Endothelial cell of umbilical vein (primary cell): Measurements from ENCODE around the gene PPM1L. TPM values are rescaled to one million over a fixed set of nuclear protein-coding genes. Genes with fewer than 3 reads are reported as not detected.

Experiments used
- BruUV-seq: library from RNA; stranded (reverse); fragments of 400-500 nt; replicated peaks from 2 replicates; lab custom pipeline; 2021; lab: Mats Ljungman, UMichigan
- CTCF ChIA-PET: fragments of 300-600, 350-600 bp; sonication (Branson Sonifier 250); formaldehyde crosslinking; loops from one replicate; lab custom pipeline; 2021; ENCODE audit warnings: antibody characterized with exemption, inconsistent platforms; lab: Charles Lee
- POLR2A ChIA-PET: fragments of 300-600, 350-600 bp; sonication (Branson Sonifier 250); formaldehyde crosslinking; loops from one replicate; lab custom pipeline; 2021; ENCODE audit warnings: antibody characterized with exemption, inconsistent platforms; lab: Charles Lee
- DNase-seq: peaks from one replicate; pipeline ENCODE4 v3.0.0-alpha.2; 2011; ENCODE audit warnings: low read depth, low spot score
- FAIRE-seq: peaks from 2 replicates; lab custom pipeline; 2011; peaks lifted over from hg19 to GRCh38; lab: Jason Lieb, UNC
- H2AFZ ChIP-seq: 2 replicates; pipeline ENCODE4 v1.6.0; 2012; ENCODE audit warnings: low read depth, low read length, control low read depth, inconsistent platforms
- H3K27ac ChIP-seq: 2 replicates; pipeline ENCODE4 v1.5.1; 2011; ENCODE audit warnings: low read depth, mild to moderate bottlenecking, control low read depth, low read length, moderate library complexity; ENCODE audit not compliant: insufficient read depth
- H3K27me3 ChIP-seq, 2 experiments: 2 replicates each; pipeline versions ENCODE4 v1.6.0 to v1.6.1; 2011; ENCODE audit warnings: low read length in 2 of 2, mixed read lengths in 1 of 2; ENCODE audit not compliant: control insufficient read depth in 2 of 2, insufficient read depth in 2 of 2
- H3K36me3 ChIP-seq, 2 experiments: 2 replicates in 1 of 2; 3 replicates in 1 of 2; pipeline ENCODE4 v1.5.1; 2011; ENCODE audit warnings: low read length in 2 of 2, mild to moderate bottlenecking in 1 of 2, moderate library complexity in 1 of 2; ENCODE audit not compliant: control insufficient read depth in 2 of 2, insufficient read depth in 2 of 2; ENCODE audit errors: extremely low read depth in 1 of 2
- H3K4me1 ChIP-seq: 3 replicates; pipeline ENCODE4 v1.5.1; 2011; ENCODE audit warnings: mild to moderate bottlenecking, low read length; ENCODE audit not compliant: control insufficient read depth, insufficient read depth; ENCODE audit errors: extremely low read depth
- H3K4me2 ChIP-seq: 2 replicates; pipeline ENCODE4 v1.6.1; 2011; ENCODE audit warnings: low read length, control low read depth, mixed read lengths; ENCODE audit not compliant: insufficient read depth
- H3K4me3 ChIP-seq, 3 experiments: fragments of 200-600 bp in 1 of 3; sonication (generic), shearing (Covaris generic) in 1 of 3; replicated peaks in 1 of 3; 2 replicates each; pipeline ENCODE4 v1.5.1; 2011 to 2016; ENCODE audit warnings: control low read depth in 3 of 3, low read length in 3 of 3, mild to moderate bottlenecking in 2 of 3, inconsistent platforms in 1 of 3, low read depth in 1 of 3, moderate library complexity in 1 of 3; ENCODE audit not compliant: insufficient read depth in 1 of 3
- H3K79me2 ChIP-seq: 2 replicates; pipeline ENCODE4 v1.6.0; 2012; ENCODE audit warnings: low read length, inconsistent platforms; ENCODE audit not compliant: control insufficient read depth, insufficient read depth
- H3K9ac ChIP-seq: replicated peaks from 2 replicates; pipeline ENCODE3; 2011; ENCODE audit warnings: low read length, control low read depth; ENCODE audit not compliant: insufficient read depth; ENCODE audit errors: extremely low read depth
- H3K9me1 ChIP-seq: replicated peaks from 3 replicates; pipeline ENCODE4 v1.6.0; 2011; ENCODE audit warnings: mild to moderate bottlenecking, low read length; ENCODE audit not compliant: control insufficient read depth, insufficient read depth; ENCODE audit errors: extremely low read depth
- H3K9me3 ChIP-seq: replicated peaks from 2 replicates; pipeline ENCODE4 v1.5.1; 2012; ENCODE audit warnings: low read length, inconsistent platforms; ENCODE audit not compliant: control insufficient read depth, insufficient read depth
- H4K20me1 ChIP-seq: replicated peaks from 2 replicates; pipeline ENCODE3; 2011; ENCODE audit warnings: mild to moderate bottlenecking, low read length; ENCODE audit not compliant: control insufficient read depth, insufficient read depth; ENCODE audit errors: extremely low read depth
- CTCF ChIP-seq, 2 donors: IDR thresholded peaks; 1 replicate in 1 of 2; 2 replicates in 1 of 2; pipeline ENCODE4 v1.5.1; 2011; ENCODE audit warnings: low read length in 2 of 2, mild to moderate bottlenecking in 2 of 2, moderate library complexity in 2 of 2, control low read depth in 1 of 2, inconsistent platforms in 1 of 2, low read depth in 1 of 2; ENCODE audit not compliant: insufficient read depth in 1 of 2; ENCODE audit errors: extremely low read depth in 1 of 2
- EZH2 ChIP-seq: IDR thresholded peaks from 2 replicates; pipeline ENCODE4 v1.6.1; 2012; ENCODE audit warnings: borderline replicate concordance, low read depth, mild to moderate bottlenecking, moderate library complexity, low read length, inconsistent platforms; ENCODE audit not compliant: severe bottlenecking
- FOS ChIP-seq: IDR thresholded peaks from 2 replicates; pipeline ENCODE4 v1.6.1; 2011; ENCODE audit warnings: mild to moderate bottlenecking, low read length, moderate library complexity, borderline replicate concordance; ENCODE audit not compliant: insufficient read depth
- GATA2 ChIP-seq: IDR thresholded peaks from 2 replicates; pipeline ENCODE4 v1.7.0; 2011; ENCODE audit warnings: low read depth, mild to moderate bottlenecking, moderate library complexity, mixed read lengths, low read length; ENCODE audit not compliant: insufficient read length, insufficient read depth
- JUN ChIP-seq: IDR thresholded peaks from 2 replicates; pipeline ENCODE4 v1.6.1; 2011; ENCODE audit warnings: borderline replicate concordance, low read depth; ENCODE audit not compliant: insufficient read length, insufficient read depth
- MAX ChIP-seq: IDR thresholded peaks from 2 replicates; pipeline ENCODE4 v1.6.1; 2011; ENCODE audit not compliant: insufficient read depth, insufficient read length
- MYC ChIP-seq: IDR thresholded peaks from one replicate; pipeline ENCODE4 v1.6.1; 2011; ENCODE audit warnings: mild to moderate bottlenecking, low read depth, low read length
- POLR2A ChIP-seq: IDR thresholded peaks from 2 replicates; pipeline ENCODE4 v1.6.1; 2012; ENCODE audit warnings: low read depth, mild to moderate bottlenecking, control low read depth, low read length
- POLR2AphosphoS5 ChIP-seq: IDR thresholded peaks from 2 replicates; pipeline ENCODE4 v1.6.1; 2012; ENCODE audit warnings: low read depth, mild to moderate bottlenecking, control low read depth, low read length, moderate library complexity; ENCODE audit not compliant: insufficient read depth
- dilution Hi-C: fragments of 300-500 bp; cut with MboI; formaldehyde crosslinking; loops from one replicate; pipeline ENCODE4 v1.15.0; 2019; ENCODE audit warnings: low sequenced_read_pairs; ENCODE audit not compliant: extremely low pct_ligation_motif_present
- intact Hi-C: fragments of 100-400 bp; cut with micrococcal nuclease; formaldehyde crosslinking; loops from one replicate; pipeline ENCODE4 v1.10.0; 2022
- polyA plus RNA-seq, 4 experiments: library from polyadenylated mRNA; depleted of rRNA in 3 of 4; stranded (reverse) in 3 of 4; unstranded in 1 of 4; fragments of >200 nt; gene quantifications; 2 replicates each; pipeline versions ENCODE4 v1.2.1 to v1.2.3, GENCODE V29; 2011 to 2012; ENCODE audit warnings: missing spikeins in 1 of 4
- total RNA-seq: library from RNA; stranded (reverse); gene quantifications from 2 replicates; pipeline ENCODE4 v1.2.3, GENCODE V29; 2021

PPM1L gene
- total and polyA plus RNA-seq, 2 donors (not counting 3 experiments of a cell fraction or from before 2014, with no cell fraction given): 0.63 to 2.9 TPM

GRCh38 chr3:160919942-160920341, 163.9 kb downstream of the PPM1L start:
- Histone ChIP-seq H3K9me3 (no peaks in the 10 kb centered on the region), H3K4me2 (no peak overlapping the region), H3K4me3 (no peak overlapping the region), H3K9ac (no peak overlapping the region), H3K36me3 (no peaks in the 10 kb centered on the region), H3K9me1 (no peaks in the 10 kb centered on the region), H3K4me1 (no peaks in the 10 kb centered on the region), H3K79me2 (no peaks in the 10 kb centered on the region), H2AFZ (no peak overlapping the region), H4K20me1 (no peaks in the 10 kb centered on the region), H3K27ac (no peak overlapping the region), H3K27me3 (no peaks in the 10 kb centered on the region)
- no TSS peak for BruUV-seq
- FAIRE-seq: no peak
- ChIA-PET POLR2A (no interaction called here), CTCF (interaction anchor here (0.9 to 5.4 kb wide), 8 partner anchors 10 to 504 kb away, joined by 3 to 48 read pairs (median 8); no protein-coding TSS in a partner anchor)
- TF ChIP-seq POLR2AphosphoS5: no peak
- TF ChIP-seq POLR2A: no peak
- no peak for TF ChIP-seq MYC
- no peak for TF ChIP-seq FOS
- TF ChIP-seq CTCF (IDR thresholded peaks at IDR 0.05; ENCODE audit: extremely low read depth in 1 of 2, insufficient read depth in 1 of 2, low read depth in 1 of 2, low read length in 2 of 2): no peak
- no peak for TF ChIP-seq JUN
- TF ChIP-seq MAX: no peak
- no peak for TF ChIP-seq GATA2
- TF ChIP-seq EZH2: no peak
- DNase-seq: no peak
- dilution Hi-C loops: no loop called here
- intact Hi-C loops: no loop called here
